GM12872 (cell line): ENCODE results near the gene NASP.

Experiments used
- TF ChIP-seq, protein P1 (sequence below): IDR thresholded peaks from 3 replicates; pipeline ENCODE4 v1.5.1; 2011; ENCODE audit warnings: low read depth, mild to moderate bottlenecking, low read length, moderate library complexity; ENCODE audit not compliant: insufficient read depth

NASP gene

GRCh38 chr1:45622524-45623394, 38.9 kb downstream of the NASP start:
- TF ChIP-seq, protein P1, sequence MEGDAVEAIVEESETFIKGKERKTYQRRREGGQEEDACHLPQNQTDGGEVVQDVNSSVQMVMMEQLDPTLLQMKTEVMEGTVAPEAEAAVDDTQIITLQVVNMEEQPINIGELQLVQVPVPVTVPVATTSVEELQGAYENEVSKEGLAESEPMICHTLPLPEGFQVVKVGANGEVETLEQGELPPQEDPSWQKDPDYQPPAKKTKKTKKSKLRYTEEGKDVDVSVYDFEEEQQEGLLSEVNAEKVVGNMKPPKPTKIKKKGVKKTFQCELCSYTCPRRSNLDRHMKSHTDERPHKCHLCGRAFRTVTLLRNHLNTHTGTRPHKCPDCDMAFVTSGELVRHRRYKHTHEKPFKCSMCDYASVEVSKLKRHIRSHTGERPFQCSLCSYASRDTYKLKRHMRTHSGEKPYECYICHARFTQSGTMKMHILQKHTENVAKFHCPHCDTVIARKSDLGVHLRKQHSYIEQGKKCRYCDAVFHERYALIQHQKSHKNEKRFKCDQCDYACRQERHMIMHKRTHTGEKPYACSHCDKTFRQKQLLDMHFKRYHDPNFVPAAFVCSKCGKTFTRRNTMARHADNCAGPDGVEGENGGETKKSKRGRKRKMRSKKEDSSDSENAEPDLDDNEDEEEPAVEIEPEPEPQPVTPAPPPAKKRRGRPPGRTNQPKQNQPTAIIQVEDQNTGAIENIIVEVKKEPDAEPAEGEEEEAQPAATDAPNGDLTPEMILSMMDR, result no peak

DNA sequence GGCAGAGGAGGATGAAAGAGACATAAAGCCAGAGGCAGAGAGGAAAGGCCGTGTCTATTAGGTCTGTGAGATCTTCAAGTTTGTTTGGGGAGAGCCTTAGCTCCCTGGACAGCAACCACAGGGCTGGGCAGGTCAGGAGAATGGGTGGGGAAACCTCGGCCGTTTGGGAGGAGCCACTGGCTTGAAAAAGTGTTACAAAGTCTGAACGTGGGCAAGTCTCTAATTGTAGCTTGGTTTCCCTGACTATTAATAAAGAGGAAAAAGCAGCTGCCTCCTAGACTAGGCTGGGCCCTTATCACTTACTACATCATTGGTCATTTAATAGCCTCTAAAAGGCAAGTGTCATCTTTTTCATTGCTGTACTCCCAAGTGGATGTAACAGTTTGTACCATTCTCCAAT, 40.1 kb downstream of the NASP start, which contains the start of gene CCDC17:
Gene CCDC17, minus strand, starts transcription at position 83 of the 400 bp plus-strand sequence. CDS start 145 bp downstream, outside the sequence.
- TF ChIP-seq, protein P1, result no peak

GRCh38 chr1:45629035-45629434, 45.2 kb downstream of the NASP start:
- TF ChIP-seq, protein P1, result no peak

DNA sequence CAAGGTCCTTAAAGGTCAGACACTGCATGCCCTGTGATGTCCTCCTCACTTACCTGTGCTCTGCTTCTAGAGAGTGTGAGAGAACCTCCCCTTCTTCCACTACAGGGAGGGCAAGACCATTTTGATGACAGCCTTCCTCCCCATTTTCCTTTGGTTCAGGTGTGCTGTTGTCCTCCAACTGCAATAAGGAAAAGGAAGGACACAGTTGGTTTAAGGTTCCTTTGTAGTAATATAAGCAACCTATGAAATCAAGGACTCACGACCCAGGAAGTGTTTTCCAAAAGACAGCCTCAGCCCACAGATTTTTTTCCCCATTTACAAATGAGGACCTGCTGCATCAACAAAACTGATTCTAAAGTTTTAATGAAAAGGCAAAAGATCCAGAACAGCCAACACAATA, 46.6 kb downstream of the NASP start:
- TF ChIP-seq, protein P1, result no peak

DNA sequence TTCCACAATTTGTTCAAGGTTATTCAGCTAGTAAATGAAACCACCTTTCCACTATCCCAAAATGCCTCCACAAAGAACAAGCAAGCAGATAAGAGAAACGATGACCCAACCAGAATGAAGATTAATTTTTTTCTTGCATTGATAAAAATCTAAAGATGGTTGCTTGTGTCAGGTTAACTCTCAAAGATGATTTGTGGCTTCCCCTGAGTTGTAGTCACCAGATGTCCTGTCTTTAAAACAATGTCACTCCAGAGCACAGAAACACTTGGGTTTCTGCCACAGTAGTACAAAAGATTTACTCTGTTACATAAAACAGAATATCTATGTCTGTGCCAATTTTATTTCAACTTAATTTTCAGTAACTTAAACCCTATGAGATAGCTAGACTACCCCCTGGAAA, 51.4 kb downstream of the NASP start:
- TF ChIP-seq, protein P1, result no peak

- TF ChIP-seq, protein P1, result no peak
Measured at GRCh38 chr1:45640293-45640692, 56.5 kb downstream of the NASP start.

GRCh38 chr1:45643321-45643720, 59.5 kb downstream of the NASP start:
- TF ChIP-seq, protein P1, result no peak
